Neural crest cell (in vitro differentiated cells): ENCODE measurements around the gene GARNL3. TPM values are rescaled to one million over a fixed set of nuclear protein-coding genes. Genes with fewer than 3 reads are reported as not detected.

Source experiments
- DNase-seq: peaks from one replicate; pipeline ENCODE4 v3.0.0; 2021; ENCODE audit warnings: low read depth, mixed read lengths, low spot score
- H3K27ac Mint-ChIP-seq: one replicate; pipeline ENCODE4 v1.8.0; 2021; ENCODE audit warnings: mild to moderate bottlenecking, mixed read lengths; ENCODE audit not compliant: unreplicated experiment
- H3K27me3 Mint-ChIP-seq: 2 replicates; pipeline ENCODE4 v1.8.0; 2021; ENCODE audit warnings: low read depth, mild to moderate bottlenecking, mixed read lengths
- H3K36me3 Mint-ChIP-seq: 2 replicates; pipeline ENCODE4 v1.8.0; 2021; ENCODE audit warnings: low read depth, mild to moderate bottlenecking, mixed read lengths
- H3K4me1 Mint-ChIP-seq: 2 replicates; pipeline ENCODE4 v1.8.0; 2021; ENCODE audit warnings: mixed read lengths
- H3K4me3 Mint-ChIP-seq: one replicate; pipeline ENCODE4 v1.8.0; 2021; ENCODE audit warnings: mild to moderate bottlenecking, mixed read lengths
- H3K9me3 Mint-ChIP-seq: 2 replicates; pipeline ENCODE4 v1.8.0; 2021; ENCODE audit warnings: mixed read lengths
- total RNA-seq: library from RNA; stranded (reverse); gene quantifications from 2 replicates; pipeline ENCODE4 v1.2.1, GENCODE V29; 2021
- TF ChIP-seq, protein P1 (sequence below): fragments of 200-600 bp; sonication (generic); conservative IDR thresholded peaks from 2 replicates; pipeline ENCODE4 v1.5.0; 2021; ENCODE audit warnings: antibody characterized with exemption, mild to moderate bottlenecking

Gene GARNL3
- total RNA-seq, 1 donor from 2014 or later = 10.3 TPM

DNA sequence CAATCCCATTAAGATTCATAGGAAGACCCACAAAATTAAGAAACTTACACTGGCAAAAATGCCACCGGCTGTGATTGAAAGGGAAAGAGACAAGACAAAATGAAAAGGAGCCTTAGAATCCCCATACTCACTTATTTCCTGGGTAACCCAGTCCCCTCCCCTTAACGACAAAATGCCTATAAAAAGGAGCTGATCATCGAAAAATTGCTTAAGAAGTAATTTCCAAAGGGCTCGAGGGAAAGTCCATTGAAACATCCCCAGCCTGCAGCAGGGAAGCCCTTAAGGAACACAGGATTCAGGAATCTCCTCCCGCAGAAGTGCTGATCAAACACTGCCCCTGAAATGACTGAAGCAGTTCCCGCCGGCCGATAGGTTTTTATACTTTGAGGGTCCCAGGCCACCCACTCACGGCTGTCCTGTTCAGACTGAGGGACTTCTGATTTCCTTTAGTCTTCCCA, 158.9 kb downstream of the GARNL3 start:
- Mint-ChIP-seq H3K27ac (peak overlapping the region; percentile 99), H3K4me1 (peaks cover 46% of the 10 kb centered on the region), H3K9me3 (no peaks in the 10 kb centered on the region), H3K4me3 (peak overlapping the region; percentile 94), H3K27me3 (no peaks in the 10 kb centered on the region), H3K36me3 (peaks cover 4% of the 10 kb centered on the region)
- TF ChIP-seq, protein P1, sequence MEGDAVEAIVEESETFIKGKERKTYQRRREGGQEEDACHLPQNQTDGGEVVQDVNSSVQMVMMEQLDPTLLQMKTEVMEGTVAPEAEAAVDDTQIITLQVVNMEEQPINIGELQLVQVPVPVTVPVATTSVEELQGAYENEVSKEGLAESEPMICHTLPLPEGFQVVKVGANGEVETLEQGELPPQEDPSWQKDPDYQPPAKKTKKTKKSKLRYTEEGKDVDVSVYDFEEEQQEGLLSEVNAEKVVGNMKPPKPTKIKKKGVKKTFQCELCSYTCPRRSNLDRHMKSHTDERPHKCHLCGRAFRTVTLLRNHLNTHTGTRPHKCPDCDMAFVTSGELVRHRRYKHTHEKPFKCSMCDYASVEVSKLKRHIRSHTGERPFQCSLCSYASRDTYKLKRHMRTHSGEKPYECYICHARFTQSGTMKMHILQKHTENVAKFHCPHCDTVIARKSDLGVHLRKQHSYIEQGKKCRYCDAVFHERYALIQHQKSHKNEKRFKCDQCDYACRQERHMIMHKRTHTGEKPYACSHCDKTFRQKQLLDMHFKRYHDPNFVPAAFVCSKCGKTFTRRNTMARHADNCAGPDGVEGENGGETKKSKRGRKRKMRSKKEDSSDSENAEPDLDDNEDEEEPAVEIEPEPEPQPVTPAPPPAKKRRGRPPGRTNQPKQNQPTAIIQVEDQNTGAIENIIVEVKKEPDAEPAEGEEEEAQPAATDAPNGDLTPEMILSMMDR = no peak
- no peak for DNase-seq

DNA sequence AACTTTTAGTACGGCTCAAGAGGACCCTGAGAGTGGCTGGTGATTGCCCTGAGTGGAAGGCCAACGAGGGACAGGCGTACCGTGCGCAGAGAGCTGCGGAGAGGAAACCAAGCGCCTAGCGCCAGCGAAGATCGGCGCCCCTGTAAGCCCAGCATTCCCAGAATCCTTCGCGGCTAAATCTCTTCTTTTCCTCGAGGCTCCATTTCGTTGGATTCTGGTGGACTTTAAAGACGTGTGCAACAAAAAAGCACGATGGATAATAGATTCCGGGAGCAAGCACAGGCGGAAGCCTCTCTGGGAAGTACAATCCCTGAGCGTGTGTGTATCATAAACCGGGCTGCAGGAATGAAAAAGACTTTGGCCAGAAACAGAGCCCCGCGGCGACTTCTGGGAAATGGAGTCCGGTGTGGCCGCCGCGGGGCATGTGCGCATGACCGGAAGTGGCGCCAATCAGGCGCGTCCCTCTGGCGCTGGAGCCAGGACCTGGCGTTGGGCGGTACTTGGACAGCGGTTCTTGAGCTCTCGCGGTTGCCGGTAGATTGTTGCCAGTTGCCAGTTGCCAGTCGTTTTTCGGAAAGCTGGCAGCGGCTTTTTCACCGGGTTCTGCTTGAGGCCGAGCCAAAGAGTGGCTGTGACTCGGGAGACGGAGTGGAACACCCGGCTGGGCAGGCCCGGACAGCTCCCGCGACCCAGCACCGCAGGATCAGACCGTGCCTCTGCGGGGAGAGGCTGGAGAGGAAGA, 159.5 kb downstream of the GARNL3 start, which contains the start of gene ZNF79:
ZNF79 (plus strand) TSS at position 449 of the 742 bp plus-strand sequence. CDS start 406 bp downstream, outside the sequence.
- H3K36me3 Mint-ChIP-seq = peaks cover 4% of the 10 kb centered on the region
- H3K4me1 Mint-ChIP-seq = peaks cover 46% of the 10 kb centered on the region
- no peaks in the 10 kb centered on the region for H3K9me3 Mint-ChIP-seq
- H3K27me3 Mint-ChIP-seq = no peaks in the 10 kb centered on the region
- peak within 1 kb of the TSS; percentile 99 for H3K27ac Mint-ChIP-seq
- DNase-seq = peak; percentile 91
- TF ChIP-seq, protein P1 = peak; percentile 11
- H3K4me3 Mint-ChIP-seq = peak within 1 kb of the TSS; percentile 94

DNA sequence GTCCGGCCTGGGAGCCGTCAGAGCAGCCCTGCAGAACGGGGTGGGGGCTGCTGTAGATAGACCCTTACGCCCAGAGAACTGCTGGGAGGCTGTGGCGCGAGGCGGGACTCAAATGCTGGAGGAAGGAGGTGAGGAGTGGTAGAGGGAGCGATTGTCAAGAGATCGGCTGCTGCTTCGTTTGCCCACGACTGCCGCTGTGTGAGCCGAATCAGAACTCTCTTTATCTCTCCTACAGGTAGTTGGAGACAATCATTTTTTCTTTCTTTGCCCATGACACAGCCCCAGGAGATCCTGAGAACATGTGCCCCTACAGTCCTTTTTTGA, 160.1 kb downstream of the GARNL3 start:
- H3K9me3 Mint-ChIP-seq = no peaks in the 10 kb centered on the region
- H3K27ac Mint-ChIP-seq = peak overlapping the region; percentile 99
- no peak for DNase-seq
- H3K4me3 Mint-ChIP-seq = peak overlapping the region; percentile 94
- no peaks in the 10 kb centered on the region for H3K27me3 Mint-ChIP-seq
- H3K4me1 Mint-ChIP-seq = peaks cover 44% of the 10 kb centered on the region
- TF ChIP-seq, protein P1 = no peak
- peaks cover 4% of the 10 kb centered on the region for H3K36me3 Mint-ChIP-seq

DNA sequence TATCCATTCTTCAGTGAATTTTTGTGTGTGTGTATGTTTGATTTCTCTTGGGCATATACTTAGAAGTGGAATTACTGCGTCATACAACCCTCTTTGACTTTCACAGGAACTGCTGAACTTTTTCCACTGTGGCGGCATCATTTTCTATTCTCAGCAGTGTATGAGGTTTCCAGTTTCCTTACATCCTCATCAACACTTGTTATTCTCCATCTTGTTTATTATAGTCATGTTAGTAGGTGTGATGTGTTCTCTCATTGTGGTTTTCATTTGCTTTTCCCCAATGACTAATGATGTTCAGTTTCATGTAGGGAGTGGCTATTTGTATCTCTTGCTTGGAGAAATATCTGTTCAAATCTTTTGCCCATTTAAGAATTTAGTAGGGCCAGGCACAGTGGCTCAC, 162.2 kb downstream of the GARNL3 start:
- TF ChIP-seq, protein P1 = no peak
- Mint-ChIP-seq H3K4me3 (peak overlapping the region; percentile 94), H3K27me3 (no peaks in the 10 kb centered on the region), H3K9me3 (no peaks in the 10 kb centered on the region), H3K4me1 (peaks cover 43% of the 10 kb centered on the region), H3K27ac (no peak overlapping the region), H3K36me3 (peaks cover 14% of the 10 kb centered on the region)
- no peak for DNase-seq

DNA sequence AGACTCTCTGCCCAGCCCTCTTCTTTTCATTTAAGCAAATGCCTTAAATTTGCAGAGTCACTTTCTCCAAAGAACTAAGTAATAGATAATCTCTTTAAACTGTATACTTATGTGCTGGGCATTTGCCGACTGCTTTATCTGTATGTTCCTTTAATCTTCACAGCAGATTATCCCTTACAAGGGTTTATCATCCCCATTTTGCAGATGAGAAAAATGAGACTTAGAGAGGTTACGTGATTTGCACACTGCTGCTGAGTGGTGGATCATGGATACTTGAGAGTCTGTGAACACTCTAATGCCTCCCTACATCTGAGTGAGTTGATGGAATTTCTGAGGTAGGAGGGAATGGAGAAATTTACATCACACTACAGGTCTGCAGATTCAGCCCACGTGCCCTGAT, 163.8 kb downstream of the GARNL3 start:
- peaks cover 31% of the 10 kb centered on the region for H3K4me1 Mint-ChIP-seq
- no peak for DNase-seq
- no peaks in the 10 kb centered on the region for H3K9me3 Mint-ChIP-seq
- H3K4me3 Mint-ChIP-seq = peak overlapping the region; percentile 64
- peak overlapping the region; percentile 22 for H3K27ac Mint-ChIP-seq
- TF ChIP-seq, protein P1 = no peak
- H3K36me3 Mint-ChIP-seq = peaks cover 14% of the 10 kb centered on the region
- no peaks in the 10 kb centered on the region for H3K27me3 Mint-ChIP-seq
